A549 (cell line): ENCODE measurements around the gene ORMDL2.

Source experiments
- CHD2 ChIP-seq: fragments of 150-350 bp; IDR thresholded peaks from 2 replicates; pipeline ENCODE4 v1.6.1; 2014; ENCODE audit warnings: low read length; ENCODE audit not compliant: partially characterized antibody
- CTCF ChIP-seq: fragments of >200 bp; sonication (Bioruptor Twin); formaldehyde crosslinking; IDR thresholded peaks from 3 replicates; pipeline ENCODE4 v1.5.1; 2016
- MYC ChIP-seq: IDR thresholded peaks from 2 replicates; pipeline ENCODE4 v1.6.1; 2012; ENCODE audit warnings: mild to moderate bottlenecking, inconsistent platforms, low read length, improper control_type of control experiment, borderline replicate concordance
- POLR2A ChIP-seq: IDR thresholded peaks from 2 replicates; pipeline ENCODE4 v1.6.1; 2012; ENCODE audit warnings: mild to moderate bottlenecking, low read length
- REST ChIP-seq: fragments of 200-600 bp; sonication (generic); IDR thresholded peaks from 2 replicates; pipeline ENCODE4 v1.6.1; 2016; ENCODE audit warnings: antibody characterized with exemption, mild to moderate bottlenecking, moderate library complexity
- RFX5 ChIP-seq: fragments of 450-650 bp; IDR thresholded peaks from 2 replicates; pipeline ENCODE4 v1.7.1; 2014; ENCODE audit warnings: antibody characterized with exemption, mild to moderate bottlenecking, moderate library complexity

- no peak for TF ChIP-seq CHD2
- no peak for TF ChIP-seq POLR2A
- TF ChIP-seq MYC = no peak
- no peak for TF ChIP-seq CTCF
- no peak for TF ChIP-seq RFX5
- TF ChIP-seq REST = no peak
These were observed 25.6 kb downstream of the ORMDL2 start for GRCh38 chr12:55843431-55843830.
